ENCODE data around the gene METTL16. TPM values are rescaled to one million over a fixed set of nuclear protein-coding genes. Genes with fewer than 3 reads are reported as not detected.

METTL16 gene
- total and polyA plus RNA-seq, 2 of the 8 experiments (the other 6 are each of a cell fraction or from before 2014, with no cell fraction given) = 22.8 to 59.4 TPM

- no peak for TF ChIP-seq CHD2 (IDR thresholded peaks at IDR 0.05; ENCODE audit: low read length)
- TF ChIP-seq CBX5 (IDR thresholded peaks at IDR 0.05; ENCODE audit: low read depth, low read length) = no peak
These were observed 58.4 kb downstream of the METTL16 start (continued) for GRCh38 chr17:2453325-2453724.
